ENCODE data around the gene KLHL33.
A peak's percentile ranks its signal among the peaks of the same experiment; 100 is the strongest.

Gene KLHL33

DNA sequence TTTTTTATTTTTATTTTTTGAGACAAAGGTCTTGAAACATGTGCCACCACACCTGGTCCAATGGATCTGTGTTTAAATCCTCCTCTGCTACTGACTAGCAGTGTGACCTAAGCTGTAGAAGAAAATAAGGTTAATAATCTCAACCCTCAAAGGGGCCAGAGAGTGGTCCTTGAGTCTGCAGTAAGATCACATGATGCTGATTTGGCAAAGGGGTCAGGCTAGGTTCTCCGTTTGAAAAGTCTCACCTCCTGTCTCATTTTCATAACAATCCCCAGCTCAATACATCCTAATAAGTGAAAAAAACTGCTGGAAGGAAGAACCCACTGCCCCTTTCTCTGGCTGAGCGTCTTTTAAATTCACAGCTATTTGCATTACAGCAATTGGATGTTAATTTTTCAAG is 14.7 kb downstream of the KLHL33 start:
- in situ Hi-C loops (cut with HindIII; ENCODE audit: low pct_ligation_motif_present, low pct_unique_long_range_greater_than_20kb, low sequenced_read_pairs), result no loop called here

DNA sequence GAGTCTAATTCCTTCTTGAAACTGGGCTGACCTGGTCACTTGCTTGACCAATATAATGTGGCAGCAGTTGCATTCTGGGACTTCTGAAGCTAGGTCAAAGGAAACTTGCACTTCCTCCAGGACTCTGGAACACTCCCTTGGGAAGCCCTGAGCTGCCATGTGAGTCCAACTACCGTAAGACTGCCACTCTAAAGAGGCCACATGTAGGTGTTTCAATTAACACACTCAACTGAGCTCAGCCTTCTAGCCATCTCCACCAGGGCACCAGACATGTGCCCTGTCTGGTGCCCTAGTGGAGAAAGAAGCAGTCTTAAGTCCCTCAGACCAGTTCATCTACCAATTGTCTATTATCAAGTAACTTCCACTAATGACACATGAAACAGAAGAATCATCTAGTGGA is 16.5 kb downstream of the KLHL33 start:
- in situ Hi-C loops (cut with HindIII; ENCODE audit: low pct_ligation_motif_present, low pct_unique_long_range_greater_than_20kb, low sequenced_read_pairs), result no loop called here
- no peak for DNase-seq

More for the DNA sequence above, 14.7 kb downstream of the KLHL33 start:
- no peak for DNase-seq

DNA sequence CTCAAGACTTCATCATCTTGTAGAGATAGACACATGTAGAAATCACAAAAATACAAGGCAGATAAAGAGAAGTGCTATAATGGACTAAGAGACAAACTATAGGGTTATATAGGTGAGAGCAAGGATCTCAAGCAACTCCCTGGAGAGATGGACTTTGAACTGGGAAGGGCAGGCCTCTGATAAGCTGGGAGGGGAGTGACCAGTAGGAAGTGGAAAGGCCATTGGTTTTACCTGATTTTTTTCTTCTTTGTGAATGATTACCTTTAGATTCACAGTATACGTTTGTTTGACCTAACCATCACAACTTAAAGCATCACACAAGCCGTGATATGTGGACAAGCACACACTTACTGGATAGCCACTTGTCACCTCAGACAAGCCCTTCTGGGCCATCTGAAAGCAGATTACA is 17.5 kb downstream of the KLHL33 start:
- no peak for DNase-seq
- in situ Hi-C loops (cut with HindIII; ENCODE audit: low pct_ligation_motif_present, low pct_unique_long_range_greater_than_20kb, low sequenced_read_pairs), result no loop called here

DNA sequence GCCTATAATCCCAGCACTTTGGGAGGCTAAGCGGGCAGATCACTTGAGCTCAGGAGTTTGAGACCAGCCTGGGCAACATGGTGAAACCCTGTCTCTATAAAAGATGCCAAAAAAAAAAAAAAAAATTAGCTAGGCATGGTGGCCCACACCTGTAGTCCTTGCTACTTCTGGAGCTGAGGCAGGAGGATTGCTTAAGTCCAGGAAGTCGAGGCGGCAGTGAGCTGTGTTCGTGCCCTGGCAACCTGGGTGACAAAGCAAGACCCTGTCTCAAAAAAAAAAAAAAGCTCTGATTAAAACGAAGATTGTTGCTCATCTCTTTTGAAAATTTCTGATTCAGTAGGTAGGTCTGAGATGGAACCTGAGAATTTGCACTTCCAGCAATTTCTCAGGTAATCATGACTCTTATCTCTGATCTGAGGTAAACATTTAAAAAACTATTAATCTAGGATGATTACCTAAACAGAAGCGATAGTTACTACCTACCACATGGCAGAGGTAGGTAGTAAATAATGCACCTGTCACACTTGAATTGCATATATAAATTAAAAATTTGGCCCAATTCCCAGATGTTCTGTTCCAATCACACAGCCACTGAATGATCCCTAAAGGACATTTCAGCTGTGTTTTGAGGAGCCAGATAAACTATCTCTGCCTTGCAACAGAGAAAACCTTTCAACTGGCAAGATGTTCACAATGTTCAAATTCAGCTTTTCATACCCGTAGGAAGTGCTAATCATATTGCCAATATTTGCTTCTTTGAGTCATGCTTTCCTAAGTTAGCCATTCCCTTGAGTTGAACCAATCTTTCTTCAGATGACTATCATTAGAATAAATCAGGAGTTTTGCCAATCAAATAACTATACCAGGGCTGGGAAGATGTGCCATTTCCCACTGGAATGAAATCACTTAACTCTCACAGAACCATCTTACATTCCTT is 18.4 kb downstream of the KLHL33 start:
- DNase-seq, result no peak
- in situ Hi-C loops (cut with HindIII; ENCODE audit: low pct_ligation_motif_present, low pct_unique_long_range_greater_than_20kb, low sequenced_read_pairs), result no loop called here

DNA sequence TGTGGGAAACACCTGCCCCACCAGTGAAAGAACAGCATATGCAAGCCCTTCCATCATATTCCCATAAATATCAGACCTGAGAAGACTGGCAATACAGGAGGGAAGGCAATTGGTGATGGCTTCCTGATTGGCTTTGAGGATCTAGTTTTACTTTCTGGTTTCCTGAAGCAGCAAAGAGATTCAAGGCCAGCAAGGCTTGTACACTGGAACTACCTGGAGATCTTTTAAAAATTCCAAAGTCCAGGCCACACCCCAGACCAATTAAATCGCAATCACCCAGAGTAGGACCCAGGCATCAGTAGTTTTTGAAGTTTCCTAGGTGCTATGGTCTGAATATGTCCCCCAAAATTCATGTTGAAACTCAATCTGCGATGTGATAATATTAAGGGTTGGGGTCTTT is 19.7 kb downstream of the KLHL33 start:
- DNase-seq, result no peak
- in situ Hi-C loops (cut with HindIII; ENCODE audit: low pct_ligation_motif_present, low pct_unique_long_range_greater_than_20kb, low sequenced_read_pairs), result no loop called here

DNA sequence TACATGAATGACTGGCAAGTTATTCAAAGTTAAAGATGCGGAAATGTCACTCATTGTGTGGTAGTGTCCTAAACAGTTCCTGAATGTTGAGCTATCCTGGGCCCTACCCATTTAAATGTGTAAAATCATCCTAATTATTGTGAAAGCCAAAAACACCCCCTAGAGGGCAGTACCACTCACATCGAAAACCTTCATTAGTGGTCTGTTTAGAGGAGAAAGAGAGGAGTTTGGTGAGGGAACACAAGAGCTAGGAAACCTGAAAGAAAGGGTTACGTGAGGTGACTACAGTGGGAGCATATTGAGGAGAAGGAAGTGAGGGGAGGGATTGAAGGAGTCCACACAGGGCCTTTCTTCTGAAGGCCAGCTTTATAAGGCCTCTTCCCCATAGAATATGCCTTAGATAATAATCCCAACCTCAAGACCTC is 20.2 kb downstream of the KLHL33 start:
- peak; percentile 63 for DNase-seq
- in situ Hi-C loops (cut with HindIII; ENCODE audit: low pct_ligation_motif_present, low pct_unique_long_range_greater_than_20kb, low sequenced_read_pairs), result no loop called here

DNA sequence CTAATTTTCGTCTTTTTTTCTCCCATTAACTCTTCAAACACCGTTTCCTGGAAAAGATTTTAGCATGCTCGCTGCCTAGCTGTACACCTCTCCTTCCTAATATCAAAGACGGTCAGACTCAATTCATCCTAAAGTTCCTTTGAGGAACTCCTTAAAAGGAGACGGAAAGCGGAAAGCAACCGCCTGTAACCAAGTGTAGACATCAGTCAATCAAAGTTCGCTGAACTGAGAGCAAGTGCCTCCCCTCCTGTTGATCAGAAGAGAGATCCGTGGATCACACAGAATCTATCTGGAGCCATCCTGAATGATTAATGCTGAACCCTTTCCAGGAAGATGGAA is 22.3 kb downstream of the KLHL33 start:
- in situ Hi-C loops (cut with HindIII; ENCODE audit: low pct_ligation_motif_present, low pct_unique_long_range_greater_than_20kb, low sequenced_read_pairs), result no loop called here
- peak; percentile 38 for DNase-seq

DNA sequence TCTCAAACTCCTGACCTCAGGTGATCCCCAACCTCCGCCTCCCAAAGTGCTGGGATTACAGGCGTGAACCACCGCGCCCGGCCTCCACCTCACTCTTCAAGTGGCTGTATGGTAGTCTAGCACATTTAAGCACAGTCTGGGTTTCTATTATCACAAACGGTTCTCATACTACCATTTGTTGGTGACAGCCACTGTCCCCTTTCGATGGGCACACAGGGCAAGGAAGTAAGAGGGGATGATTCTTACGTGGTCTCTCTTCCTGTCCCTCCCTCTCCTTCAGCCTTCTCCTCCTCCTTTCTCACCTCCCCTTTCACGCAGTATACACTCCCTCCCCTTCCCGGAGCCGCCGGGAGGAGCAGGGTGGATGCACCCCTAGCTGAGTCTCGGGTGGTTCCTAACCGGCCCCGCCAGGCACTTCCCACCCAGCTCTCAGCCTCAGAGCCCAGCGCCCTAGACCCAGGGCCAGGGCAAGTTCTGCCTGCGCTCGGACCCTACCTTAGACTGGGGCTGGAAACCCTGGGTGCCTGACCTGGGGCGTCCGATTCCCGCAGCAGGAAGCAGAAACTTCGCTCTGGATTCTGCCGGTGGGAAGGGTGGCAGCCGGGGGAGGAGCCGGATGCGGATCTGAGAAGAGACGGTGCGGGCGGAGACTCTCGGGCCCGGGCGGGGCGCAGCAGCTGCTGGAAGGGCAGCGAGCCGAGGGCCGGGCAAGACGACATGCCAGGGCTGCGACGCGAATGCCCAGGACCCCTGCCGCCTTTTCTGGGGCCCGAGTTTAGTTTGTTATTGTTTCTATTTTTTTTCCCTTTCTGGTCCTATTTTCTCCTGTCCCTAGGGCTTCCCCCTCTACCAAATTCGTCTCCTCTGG is 22.9 kb downstream of the KLHL33 start, which contains the start of gene TEP1:
TEP1 (minus strand) TSS at position 626 of the 868 bp plus-strand sequence. CDS start 5,062 bp downstream, outside the sequence.
- in situ Hi-C loops (cut with HindIII; ENCODE audit: low pct_ligation_motif_present, low pct_unique_long_range_greater_than_20kb, low sequenced_read_pairs), result no loop called here
- peak; percentile 83 for DNase-seq

DNA sequence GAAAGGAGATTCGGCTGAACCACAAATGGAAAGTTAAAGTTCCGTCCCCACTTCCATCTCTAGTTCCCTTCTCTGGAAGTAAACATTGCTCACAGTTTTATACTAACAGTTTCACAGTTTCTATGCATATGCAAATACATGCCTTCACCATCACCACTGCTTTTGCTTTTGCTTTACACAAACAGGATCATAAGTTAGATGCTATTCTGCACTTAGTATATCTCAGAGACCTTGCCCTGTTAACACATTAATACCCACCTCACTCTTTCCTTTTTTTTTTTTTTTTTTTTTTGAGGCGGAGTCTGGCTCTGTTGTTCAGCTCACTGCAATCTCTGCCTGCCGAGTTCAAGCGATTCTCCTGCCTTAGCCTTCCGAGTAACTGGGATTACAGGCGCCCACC is 23.6 kb downstream of the KLHL33 start:
- in situ Hi-C loops (cut with HindIII; ENCODE audit: low pct_ligation_motif_present, low pct_unique_long_range_greater_than_20kb, low sequenced_read_pairs), result no loop called here

DNA sequence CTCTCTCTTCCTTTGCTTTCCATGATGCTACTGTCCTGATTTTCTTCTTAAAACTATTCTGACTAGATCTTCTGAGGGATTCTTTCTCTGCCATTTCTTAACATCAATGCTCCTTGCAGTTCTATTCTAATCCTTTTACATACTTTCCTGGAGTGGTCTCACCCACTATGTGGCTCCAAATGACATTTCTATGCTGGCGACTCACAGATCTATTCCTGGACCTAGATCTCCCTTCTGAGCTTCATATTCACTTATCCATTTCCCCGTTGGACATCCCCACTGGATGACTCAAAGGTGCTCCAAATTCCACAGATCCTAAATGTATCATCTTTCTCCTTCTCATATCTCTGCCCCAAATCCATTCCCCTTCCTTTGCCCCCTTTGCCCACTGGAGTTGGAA is 26.7 kb downstream of the KLHL33 start:
- in situ Hi-C loops (cut with HindIII; ENCODE audit: low pct_ligation_motif_present, low pct_unique_long_range_greater_than_20kb, low sequenced_read_pairs), result no loop called here
- no peak for DNase-seq

More for the DNA sequence above, 23.6 kb downstream of the KLHL33 start:
- no peak for DNase-seq

DNA sequence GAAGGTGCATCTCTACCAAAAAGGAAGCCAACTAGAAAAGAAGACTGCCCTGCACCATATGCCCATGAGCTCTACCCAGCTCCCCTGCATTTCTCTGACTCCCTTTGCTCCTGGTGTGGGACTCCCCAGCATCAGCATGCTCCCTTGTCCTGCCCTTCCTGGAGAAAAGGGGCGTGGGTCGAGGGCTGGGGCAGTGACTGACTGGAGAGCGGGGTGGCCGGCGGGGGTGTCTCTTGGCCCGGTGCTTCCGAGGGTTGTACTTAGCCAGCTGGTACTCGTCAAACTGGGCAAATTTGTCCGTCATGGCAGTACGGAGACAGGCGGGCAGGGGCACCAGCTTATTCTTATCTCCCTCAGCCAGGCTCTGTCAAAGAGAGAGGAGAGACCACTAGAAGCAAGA is 32.4 kb downstream of the KLHL33 start:
- in situ Hi-C loops (cut with HindIII; ENCODE audit: low pct_ligation_motif_present, low pct_unique_long_range_greater_than_20kb, low sequenced_read_pairs), result no loop called here
- no peak for DNase-seq

DNA sequence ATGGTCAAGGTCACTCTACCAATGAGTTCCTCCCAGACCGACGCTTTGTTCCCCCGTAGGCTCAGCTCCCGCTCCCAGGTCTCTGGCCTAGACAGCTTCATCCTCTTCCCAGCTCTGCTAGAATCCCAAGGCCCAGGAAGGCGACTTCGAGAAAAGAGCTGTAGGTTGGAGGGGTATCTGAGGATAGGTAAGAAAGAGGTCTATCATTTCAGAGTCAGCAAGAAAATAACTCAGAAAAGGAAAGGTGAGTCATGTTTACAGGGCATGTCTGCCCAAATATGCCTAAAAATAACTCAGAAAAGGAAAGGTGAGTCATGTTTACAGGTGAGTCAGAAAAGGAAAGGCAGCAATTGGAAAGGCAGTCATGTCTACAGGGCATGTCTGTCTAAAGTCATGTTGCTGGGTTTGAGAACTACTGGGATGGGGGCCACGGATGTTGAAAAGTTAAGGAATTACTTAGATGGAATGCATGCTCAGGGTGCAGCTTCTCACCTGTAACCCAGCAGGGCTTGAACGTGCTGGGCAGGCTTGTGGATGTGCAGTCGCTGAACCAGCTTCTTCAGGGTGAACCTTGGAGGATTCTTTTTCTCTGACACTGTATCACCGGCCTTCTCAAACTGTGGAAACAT is 34.9 kb downstream of the KLHL33 start:
- peak; percentile 11 for DNase-seq
- in situ Hi-C loops (cut with HindIII; ENCODE audit: low pct_ligation_motif_present, low pct_unique_long_range_greater_than_20kb, low sequenced_read_pairs), result no loop called here

DNA sequence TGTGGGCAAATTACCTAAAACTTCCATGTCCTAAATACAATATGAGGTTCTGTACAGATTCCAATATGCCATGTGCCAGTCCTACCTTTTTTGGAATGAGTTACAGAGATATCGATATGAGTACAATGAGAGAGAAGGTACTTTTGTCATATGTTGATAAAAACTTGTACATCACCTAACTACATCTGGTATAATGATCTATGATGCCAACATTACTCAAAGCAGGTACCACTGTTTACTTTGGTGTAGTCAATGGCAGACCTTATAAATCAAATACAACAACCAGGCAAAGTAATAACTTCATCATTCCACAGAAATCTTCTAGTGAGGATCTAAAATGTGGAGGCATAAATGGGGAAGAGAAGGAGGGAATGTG is 35.4 kb downstream of the KLHL33 start:
- no peak for DNase-seq
- in situ Hi-C loops (cut with HindIII; ENCODE audit: low pct_ligation_motif_present, low pct_unique_long_range_greater_than_20kb, low sequenced_read_pairs), result no loop called here

DNA sequence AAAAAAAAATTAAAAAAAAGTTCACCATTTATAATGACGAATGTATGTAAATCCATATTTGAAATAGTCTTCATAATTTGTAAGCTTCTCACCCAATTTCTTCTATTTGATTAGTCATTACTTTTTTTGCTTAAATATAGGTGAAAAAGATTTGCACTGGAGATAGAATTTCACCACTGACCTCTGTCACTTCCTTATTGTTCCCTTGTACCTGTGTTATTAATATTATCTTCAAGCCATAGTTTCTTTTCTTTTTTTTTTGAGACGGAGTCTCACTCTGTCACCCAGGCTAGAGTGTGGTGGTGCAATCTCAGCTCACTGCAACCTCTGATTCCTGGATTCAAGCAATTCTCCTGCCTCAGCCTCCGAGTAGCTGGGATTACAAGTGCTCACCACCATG is 38.5 kb downstream of the KLHL33 start:
- no peak for DNase-seq
- in situ Hi-C loops (cut with HindIII; ENCODE audit: low pct_ligation_motif_present, low pct_unique_long_range_greater_than_20kb, low sequenced_read_pairs), result no loop called here

DNA sequence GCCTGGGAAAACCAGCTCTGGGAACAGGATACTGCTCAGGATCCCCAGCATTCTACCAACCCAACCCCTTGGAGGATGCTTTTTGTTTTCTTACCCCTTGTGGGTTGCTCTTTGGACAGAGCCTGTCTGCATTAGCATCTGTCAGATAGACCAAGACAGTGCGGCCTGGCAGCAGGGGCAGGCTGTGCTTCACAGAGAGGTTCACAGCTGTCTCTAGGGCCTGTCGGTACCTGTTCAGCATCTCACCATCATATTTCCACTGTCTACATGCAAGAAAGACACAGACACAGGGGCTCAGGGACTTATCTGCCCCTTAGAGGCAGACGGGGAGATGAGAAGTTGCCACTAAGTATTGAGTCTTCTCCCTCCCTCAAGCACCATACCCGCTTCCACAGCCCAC is 44.5 kb downstream of the KLHL33 start:
- in situ Hi-C loops (cut with HindIII; ENCODE audit: low pct_ligation_motif_present, low pct_unique_long_range_greater_than_20kb, low sequenced_read_pairs), result no loop called here

DNA sequence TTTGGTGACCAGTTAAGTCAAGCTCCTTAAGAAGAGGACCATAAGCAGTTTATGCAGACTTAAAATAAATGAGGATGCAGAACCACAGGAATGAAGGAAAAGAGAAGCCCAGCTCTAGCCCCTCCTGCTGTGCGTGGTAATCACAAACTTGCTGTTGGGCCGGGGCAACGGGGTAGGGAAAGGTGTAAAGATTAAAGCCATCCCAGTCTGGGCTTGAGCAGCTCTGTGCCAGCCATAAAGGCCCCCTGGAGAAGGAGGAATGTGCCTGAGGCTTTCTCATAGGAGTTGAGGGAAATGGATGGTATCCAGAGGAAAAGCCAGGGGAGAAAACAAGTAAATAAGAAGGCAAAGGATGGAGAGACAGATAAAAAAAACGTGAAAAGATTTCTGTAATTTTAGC is 47.8 kb downstream of the KLHL33 start:
- no peak for DNase-seq
- in situ Hi-C loops (cut with HindIII; ENCODE audit: low pct_ligation_motif_present, low pct_unique_long_range_greater_than_20kb, low sequenced_read_pairs), result no loop called here

More for the DNA sequence above, 44.5 kb downstream of the KLHL33 start:
- no peak for DNase-seq

DNA sequence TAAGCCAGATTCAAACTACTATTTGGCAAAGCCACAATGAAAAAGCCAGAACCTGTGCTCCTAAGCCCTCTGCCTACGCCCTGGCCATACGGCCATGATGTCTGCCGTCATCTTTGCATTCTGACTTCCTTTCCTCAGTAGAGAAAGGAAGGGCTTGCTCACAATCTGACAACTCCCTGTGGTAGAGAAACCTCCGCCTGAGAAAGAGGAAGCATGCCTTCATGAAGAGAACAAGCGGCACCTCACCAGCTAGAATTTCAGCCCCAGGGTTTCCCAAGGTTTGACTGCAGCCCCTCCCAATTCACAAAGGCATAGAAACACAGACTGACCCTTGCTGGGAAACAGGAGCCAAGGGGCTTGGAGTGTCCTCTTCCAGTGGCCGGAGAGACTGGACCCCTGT is 48.4 kb downstream of the KLHL33 start:
- no peak for DNase-seq
- in situ Hi-C loops (cut with HindIII; ENCODE audit: low pct_ligation_motif_present, low pct_unique_long_range_greater_than_20kb, low sequenced_read_pairs), result no loop called here

DNA sequence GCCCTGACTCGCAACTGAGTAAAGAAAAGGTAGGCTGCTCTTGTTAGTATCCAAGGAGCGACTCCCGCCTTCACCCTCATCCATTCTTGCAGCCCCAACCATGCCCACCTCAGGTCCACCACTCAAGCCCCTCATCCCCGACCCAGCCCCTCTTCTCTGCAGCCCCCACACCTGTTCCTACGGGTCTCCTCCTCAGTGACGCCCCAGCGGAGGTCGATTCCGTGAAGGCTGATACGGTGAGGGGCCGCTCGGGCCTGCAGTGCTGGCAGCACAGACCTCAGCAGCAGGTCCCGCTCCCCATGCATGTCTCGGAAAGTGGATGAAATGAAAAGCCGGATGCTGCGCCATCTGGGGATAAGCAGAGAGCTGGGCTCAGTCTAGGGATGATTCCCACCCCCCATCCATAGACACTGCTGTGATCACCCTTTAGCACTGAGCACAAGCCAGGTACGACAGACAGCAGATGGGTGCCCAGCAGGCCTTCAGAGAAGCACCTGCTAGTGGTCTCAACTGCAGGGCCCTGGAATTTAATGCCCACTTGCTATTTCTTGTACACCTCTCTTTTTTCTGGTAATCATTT is 49.6 kb downstream of the KLHL33 start:
- in situ Hi-C loops (cut with HindIII; ENCODE audit: low pct_ligation_motif_present, low pct_unique_long_range_greater_than_20kb, low sequenced_read_pairs), result no loop called here
- no peak for DNase-seq

DNA sequence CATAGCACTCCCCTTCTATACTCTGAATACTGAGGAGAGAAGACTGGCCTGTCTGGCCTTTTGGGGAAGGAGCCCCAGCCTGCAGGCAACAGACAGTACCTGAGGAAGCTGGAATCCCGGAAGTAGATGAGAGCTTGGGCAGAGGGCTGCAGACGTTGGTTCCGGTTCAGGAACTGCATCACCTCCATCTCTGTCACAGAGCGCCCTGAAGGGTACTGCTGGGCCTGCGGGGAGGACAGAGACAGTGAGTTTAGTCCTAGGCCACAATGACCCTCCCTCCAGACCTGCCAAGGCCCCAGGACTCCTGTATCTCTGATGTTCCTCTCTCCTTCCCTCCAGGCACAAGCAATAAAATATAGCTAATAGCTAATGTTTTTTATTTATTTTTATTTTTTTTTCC is 51.1 kb downstream of the KLHL33 start:
- DNase-seq, result no peak
- in situ Hi-C loops (cut with HindIII; ENCODE audit: low pct_ligation_motif_present, low pct_unique_long_range_greater_than_20kb, low sequenced_read_pairs), result no loop called here

Measured in ACHN (cell line).